ENCODE results near the gene YJU2.
"Not testable (repeated sequence)": the region's sequence is repeated elsewhere in the genome, so short reads cannot be mapped to it uniquely, and the experiment has no call there.

YJU2 gene

GRCh38 chr19:4246767-4247593, at the start of gene YJU2:
YJU2 (plus strand) TSS chr19:4247080; CDS start chr19:4247147, 67 bp downstream.
- DNase-seq (ENCODE audit: low spot score) (peak; percentile 98), FAIRE-seq (peak; percentile 85)

DNA sequence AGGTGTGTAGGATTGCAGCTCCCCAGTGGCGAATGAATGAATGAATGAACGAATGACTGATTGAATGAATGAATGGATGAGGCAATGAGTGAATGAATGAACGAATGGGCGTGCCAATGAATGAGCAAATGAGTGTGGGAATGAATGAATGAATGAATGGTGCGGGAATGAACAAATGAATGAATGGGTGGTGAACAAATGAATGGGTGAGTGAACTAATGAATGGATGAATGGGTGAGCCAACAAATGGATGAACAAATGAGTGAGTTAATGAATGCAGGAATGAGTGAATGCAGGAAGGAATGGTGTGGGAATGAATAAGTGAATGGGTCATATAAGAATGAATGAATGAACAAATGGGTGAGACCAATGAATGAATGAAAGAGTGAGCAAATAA, 49.7 kb upstream of the YJU2 start:
- no peak for FAIRE-seq

DNA sequence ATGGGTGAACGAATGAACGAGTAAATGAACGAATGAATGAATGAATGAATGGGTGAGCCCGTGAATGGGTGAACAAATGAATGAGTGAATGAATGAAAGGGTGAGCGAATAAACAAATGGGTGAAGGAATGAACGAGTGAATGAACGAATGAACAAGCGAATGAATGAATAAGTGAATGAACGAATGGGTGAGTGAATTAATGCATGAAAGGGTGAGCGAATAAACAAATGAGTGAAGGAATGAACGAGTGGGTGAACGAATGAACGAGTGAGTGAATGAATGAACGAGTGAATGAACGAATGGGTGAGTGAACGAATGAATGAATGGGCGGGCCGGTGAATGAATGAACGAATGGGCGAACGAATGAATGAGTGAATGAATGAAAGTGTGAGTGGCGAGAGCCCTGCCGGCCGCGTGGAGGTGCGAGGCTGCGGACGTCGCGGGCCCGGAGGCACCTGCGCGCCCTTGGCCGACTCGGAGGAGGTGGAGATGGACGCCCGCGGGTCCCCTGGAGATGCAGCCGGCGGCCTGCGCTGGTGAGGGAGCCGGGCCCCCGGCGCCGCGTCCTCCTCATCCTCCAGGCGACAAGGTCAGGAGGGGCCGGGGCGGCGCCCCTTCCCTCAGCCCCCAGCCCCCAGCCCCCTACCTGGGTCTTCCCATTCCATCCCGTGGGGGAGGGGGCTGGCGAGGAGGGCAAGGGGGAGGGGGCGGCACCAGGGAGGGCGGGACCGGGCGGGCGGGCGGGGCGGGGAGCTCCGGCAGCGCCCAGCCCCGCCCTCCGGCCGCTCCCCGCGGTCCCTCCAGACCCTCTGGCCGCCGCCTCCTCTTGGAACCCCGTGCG, 49.0 kb upstream of the YJU2 start:
- DNase-seq (ENCODE audit: low spot score) (no peak), FAIRE-seq (no peak)

More for the DNA sequence above, 49.7 kb upstream of the YJU2 start:
- no peak for DNase-seq (ENCODE audit: low spot score)

- no peak for FAIRE-seq
- no peak for DNase-seq (ENCODE audit: low spot score)
These were observed 48.3 kb upstream of the YJU2 start for GRCh38 chr19:4198467-4199126.

DNA sequence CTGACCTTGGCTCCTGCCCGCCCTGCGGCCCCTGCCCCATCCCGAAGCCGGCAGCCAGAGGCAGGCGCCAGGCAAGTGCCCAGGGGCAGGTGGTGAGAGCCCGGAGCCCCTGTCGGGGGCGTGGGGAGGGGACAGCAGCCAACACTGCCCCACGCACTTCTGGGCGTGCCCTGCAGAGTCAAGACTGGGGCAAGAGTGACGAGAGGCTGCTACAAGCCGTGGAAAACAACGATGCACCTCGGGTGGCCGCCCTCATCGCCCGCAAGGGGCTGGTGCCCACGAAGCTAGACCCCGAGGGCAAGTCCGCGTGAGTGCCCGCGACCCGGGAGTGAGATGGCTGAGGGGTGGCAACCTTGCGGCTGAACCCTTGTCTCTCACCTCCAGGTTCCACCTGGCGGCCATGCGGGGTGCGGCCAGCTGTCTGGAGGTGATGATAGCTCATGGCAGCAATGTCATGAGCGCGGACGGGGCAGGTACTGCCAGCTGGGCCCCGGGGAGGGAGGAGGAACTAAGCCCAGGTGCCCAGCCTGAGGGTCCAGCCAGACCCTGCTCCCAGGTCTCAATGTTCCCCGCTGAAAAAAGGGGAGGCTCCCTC, 47.1 kb upstream of the YJU2 start:
- DNase-seq (ENCODE audit: low spot score) (no peak), FAIRE-seq (no peak)

DNA sequence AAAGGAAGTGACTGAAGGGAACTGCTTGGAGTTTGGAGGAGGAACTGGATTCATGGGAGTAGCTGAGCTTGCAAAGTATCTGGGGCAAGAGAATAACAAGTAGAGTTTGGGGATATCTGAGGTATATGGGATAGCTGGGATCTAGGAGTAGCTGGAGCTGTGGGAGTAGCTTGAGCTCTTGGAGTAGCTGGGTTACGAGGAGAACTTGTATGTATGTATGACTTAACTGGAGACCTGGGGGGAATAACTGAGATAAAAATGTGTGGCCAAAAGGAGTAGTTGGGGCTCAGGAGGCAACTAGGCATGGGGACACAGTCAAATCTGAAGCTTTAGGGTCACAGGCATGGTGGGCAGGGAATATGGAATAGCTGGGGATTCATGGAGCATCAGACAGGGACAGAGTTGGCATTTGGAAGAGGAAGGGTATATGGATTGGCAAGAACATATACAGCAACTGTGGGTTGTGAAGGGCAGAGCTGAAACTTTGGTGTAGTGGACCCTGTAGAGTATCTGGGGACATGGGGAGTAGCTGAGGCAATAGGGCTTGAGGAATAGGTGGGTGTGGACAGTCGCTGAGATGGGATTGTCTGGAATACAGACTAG, 45.8 kb upstream of the YJU2 start:
- DNase-seq (ENCODE audit: low spot score), result no peak
- no peak for FAIRE-seq

DNA sequence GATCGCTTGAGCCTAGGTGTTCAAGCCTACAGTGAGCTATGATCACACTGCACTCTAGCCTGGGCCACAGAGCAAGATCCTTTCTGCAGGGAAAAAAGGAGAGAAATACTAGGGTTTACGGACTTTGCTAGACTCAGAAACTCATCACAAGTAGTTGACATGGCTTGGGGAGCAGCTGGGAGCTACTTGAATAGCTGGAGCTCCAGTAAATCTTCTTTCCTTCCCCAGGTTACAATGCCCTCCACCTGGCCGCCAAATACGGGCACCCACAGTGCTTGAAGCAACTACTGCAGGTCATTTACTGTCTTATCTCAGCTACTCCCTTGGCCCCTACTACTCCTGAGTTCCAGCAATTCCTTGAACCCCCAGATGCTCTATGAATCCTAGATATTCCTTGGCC, 45.1 kb upstream of the YJU2 start:
- no peak for FAIRE-seq

GRCh38 chr19:4206818-4207484, 39.9 kb upstream of the YJU2 start:
- FAIRE-seq (no peak), DNase-seq (ENCODE audit: low spot score) (peak; percentile 39)

More for the DNA sequence above, 45.1 kb upstream of the YJU2 start:
- DNase-seq (ENCODE audit: low spot score), result no peak

DNA sequence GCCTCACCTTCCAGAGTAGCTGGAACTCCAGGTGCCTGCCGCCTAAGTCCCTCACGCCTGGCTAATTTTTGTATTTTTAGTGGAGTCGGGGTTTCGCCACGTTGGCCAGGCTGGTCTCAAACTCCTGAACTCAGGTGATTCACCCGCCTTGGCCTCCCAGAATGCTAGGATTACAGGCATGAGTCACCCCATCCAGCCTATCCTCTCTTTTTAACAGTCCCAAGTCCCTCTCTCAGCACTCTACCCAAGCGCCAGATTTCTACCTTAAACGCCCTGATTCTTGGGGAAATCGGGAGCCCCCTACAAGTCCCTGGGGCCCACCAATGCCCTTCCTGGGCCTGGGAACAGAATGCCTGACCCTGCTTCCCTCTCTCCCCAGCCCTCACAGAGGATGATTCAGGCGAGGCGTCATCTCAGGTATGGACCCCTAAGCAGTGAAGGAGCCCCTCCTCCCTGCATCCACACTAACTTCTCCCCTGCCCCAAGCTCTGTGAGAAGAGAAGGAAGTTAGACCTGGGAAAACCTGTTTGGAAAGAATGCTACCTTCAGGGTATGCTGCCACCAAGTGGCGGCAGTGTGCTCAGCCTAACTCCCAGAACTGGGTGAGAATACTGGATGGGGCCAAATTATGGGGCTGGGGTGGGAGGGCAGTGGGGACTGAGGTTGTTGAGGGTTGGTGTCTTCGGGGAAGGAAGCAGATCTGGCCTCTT, 38.3 kb upstream of the YJU2 start:
- DNase-seq (ENCODE audit: low spot score) (peak; percentile 53), FAIRE-seq (no peak)

- FAIRE-seq (no peak), DNase-seq (ENCODE audit: low spot score) (no peak)
These were observed 36.6 kb upstream of the YJU2 start for GRCh38 chr19:4210166-4210731.

GRCh38 chr19:4213116-4213515, 33.8 kb upstream of the YJU2 start:
- DNase-seq (ENCODE audit: low spot score) (no peak), FAIRE-seq (no peak)

- no peak for DNase-seq (ENCODE audit: low spot score)
- FAIRE-seq, result no peak
These were observed 31.1 kb upstream of the YJU2 start for GRCh38 chr19:4215807-4216206.

- DNase-seq (ENCODE audit: low spot score) (no peak), FAIRE-seq (no peak)
These were observed 30.0 kb upstream of the YJU2 start for GRCh38 chr19:4216846-4217245.

DNA sequence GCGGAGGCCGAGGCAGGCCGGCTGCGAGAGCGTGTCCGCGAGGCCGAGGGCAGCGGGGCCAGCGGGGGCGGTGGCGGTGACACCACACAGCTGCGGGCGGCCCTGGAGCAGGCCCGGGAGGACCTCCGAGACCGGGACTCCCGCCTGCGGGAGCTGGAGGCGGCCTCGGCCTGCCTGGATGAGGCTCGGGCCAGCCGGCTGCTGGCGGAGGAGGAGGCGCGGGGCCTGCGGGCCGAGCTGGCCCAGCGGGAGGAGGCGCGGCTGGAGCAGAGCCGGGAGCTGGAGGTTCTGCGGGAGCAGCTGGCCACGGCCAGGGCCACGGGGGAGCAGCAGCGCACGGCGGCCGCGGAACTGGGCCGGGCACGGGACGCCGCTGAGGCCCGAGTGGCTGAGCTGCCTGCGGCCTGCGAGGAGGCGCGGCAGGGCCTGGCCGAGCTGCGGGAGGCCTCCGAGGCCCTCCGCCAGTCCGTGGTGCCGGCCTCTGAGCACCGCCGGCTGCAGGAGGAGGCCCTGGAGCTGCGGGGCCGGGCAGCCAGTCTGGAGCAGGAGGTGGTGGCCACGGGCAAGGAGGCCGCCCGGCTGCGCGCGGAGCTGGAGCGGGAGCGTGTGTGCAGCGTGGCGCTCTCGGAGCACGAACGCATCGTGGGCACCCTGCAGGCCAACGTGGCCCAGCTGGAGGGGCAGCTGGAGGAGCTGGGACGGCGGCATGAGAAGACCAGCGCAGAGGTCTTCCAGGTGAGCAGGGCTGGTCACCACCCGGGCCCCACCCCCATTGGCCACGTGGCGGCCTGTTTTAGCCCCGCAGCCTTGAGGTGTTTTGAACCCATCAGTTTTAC, 29.2 kb upstream of the YJU2 start:
- DNase-seq (ENCODE audit: low spot score) (no peak), FAIRE-seq (no peak)

DNA sequence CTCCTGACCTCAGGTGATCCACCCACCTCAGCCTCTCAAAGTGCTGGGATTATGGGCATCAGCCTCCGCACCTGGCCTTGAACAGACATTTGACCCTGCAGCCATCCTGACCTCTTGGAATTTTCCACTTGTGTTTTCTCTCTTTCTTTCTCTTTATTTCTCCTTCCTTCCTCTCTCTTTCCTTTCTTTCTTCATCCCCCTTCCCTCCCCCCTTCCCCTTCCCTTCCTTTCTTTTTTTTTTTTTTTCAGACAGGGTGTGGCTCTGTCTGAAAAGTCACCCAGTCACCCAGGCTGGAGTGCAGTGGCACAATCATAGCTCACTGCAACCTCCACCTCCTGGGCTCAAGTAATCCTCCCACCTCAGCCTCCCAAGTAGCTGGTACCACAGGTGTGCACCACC, 28.4 kb upstream of the YJU2 start:
- not testable (repeated sequence) for FAIRE-seq

DNA sequence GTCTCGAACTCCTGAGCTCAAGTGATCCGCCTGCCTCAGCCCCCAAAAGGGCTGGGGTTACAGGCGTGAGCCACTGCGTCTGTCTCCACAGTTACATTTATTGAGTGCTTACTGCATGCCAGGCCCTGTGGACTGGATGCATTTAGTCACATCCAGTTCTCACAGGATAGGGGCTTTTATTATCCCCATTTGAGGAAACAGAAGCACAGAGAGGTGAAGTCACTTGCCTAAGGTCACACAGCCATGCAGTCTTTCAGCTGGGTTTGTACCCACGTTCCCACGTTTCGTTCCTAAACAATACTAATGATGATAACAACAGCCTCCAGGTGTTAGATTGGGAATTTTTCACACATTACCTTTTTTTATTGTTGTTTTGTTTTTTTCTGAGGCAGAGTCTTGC, 26.7 kb upstream of the YJU2 start:
- no peak for FAIRE-seq

More for the DNA sequence above, 28.4 kb upstream of the YJU2 start:
- not testable (repeated sequence) for DNase-seq (ENCODE audit: low spot score)

GRCh38 chr19:4224470-4224869, 22.4 kb upstream of the YJU2 start:
- FAIRE-seq (no peak), DNase-seq (ENCODE audit: low spot score) (no peak)

More for the DNA sequence above, 26.7 kb upstream of the YJU2 start:
- no peak for DNase-seq (ENCODE audit: low spot score)

DNA sequence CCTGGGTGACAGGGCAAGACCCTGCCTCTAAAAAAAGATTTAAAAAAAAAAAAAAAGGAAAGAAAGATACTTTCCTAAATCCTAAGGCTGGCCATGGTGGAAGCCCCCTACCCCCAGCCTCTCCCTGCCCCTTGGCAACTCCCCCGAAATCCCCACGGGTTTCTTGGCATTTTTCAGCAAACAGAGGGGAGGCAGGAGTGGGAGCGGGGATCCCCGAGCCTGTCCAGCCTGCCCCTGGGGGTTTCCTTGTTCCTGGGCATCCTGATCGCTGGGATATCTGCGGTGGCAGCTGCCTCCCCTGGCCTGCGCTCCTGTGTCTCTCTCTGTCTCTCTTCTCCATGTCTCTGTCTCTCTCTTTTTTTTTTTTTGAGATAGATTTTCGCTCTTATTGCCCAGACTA, 21.0 kb upstream of the YJU2 start:
- no peak for DNase-seq (ENCODE audit: low spot score)
- no peak for FAIRE-seq

GRCh38 chr19:4227771-4228170, 19.1 kb upstream of the YJU2 start:
- DNase-seq (ENCODE audit: low spot score), result no peak
- no peak for FAIRE-seq

Measured in RCC 7860 (cell line).